HepG2 (cell line): ENCODE measurements around the gene MED25. TPM values are rescaled to one million over a fixed set of nuclear protein-coding genes. Genes with fewer than 3 reads are reported as not detected.
A peak's percentile ranks its signal among the peaks of the same experiment; 100 is the strongest.

Source experiments
- ASH2L ChIP-seq: fragments of 300-600, 200-600 bp; sonication (generic); IDR thresholded peaks from 2 replicates; pipeline ENCODE4 v1.7.0; 2017; ENCODE audit warnings: low read depth, mild to moderate bottlenecking, moderate library complexity, mixed read lengths, low read length; ENCODE audit not compliant: insufficient read length
- BRCA1 ChIP-seq: sonication (generic); formaldehyde crosslinking; IDR thresholded peaks from 2 replicates; pipeline ENCODE4 v1.4.0; 2020; ENCODE audit warnings: missing genetic modification reagents
- BRF2 ChIP-seq: sonication (generic); formaldehyde crosslinking; IDR thresholded peaks from 2 replicates; pipeline ENCODE4 v1.8.1; 2022; ENCODE audit warnings: mild to moderate bottlenecking, missing genetic modification reagents
- GMEB1 ChIP-seq: sonication (generic); formaldehyde crosslinking; IDR thresholded peaks from 2 replicates; pipeline ENCODE4 v1.5.1; 2020; ENCODE audit warnings: missing genetic modification reagents, mild to moderate bottlenecking, borderline replicate concordance
- HMGA1 ChIP-seq: sonication (generic); formaldehyde crosslinking; conservative IDR thresholded peaks from 2 replicates; pipeline ENCODE4 v1.4.0; 2020; ENCODE audit warnings: missing genetic modification reagents
- JDP2 ChIP-seq: sonication (generic); formaldehyde crosslinking; IDR thresholded peaks from 2 replicates; pipeline ENCODE4 v1.8.1; 2022; ENCODE audit warnings: missing genetic modification reagents, borderline replicate concordance
- MAFK ChIP-seq, 2 experiments: IDR thresholded peaks in 1 of 2; conservative IDR thresholded peaks in 1 of 2; 2 replicates each; pipeline ENCODE4 v1.6.1; 2011; ENCODE audit warnings: improper control_type of control experiment in 2 of 2, low read length in 2 of 2
- MEIS1 ChIP-seq: sonication (generic); formaldehyde crosslinking; IDR thresholded peaks from 2 replicates; pipeline ENCODE4 v1.9.0; 2021; ENCODE audit warnings: mild to moderate bottlenecking, missing genetic modification reagents, moderate library complexity, borderline replicate concordance
- PHB2 ChIP-seq: fragments of 450-650 bp; IDR thresholded peaks from 2 replicates; pipeline ENCODE4 v1.6.1; 2018; ENCODE audit not compliant: partially characterized antibody
- RBM22 ChIP-seq: fragments of 200-400 bp; formaldehyde crosslinking; optimal IDR thresholded peaks from 2 replicates; pipeline ENCODE3; 2017; ENCODE audit warnings: mild to moderate bottlenecking, low read length, moderate library complexity
- SKI ChIP-seq: fragments of 450-650 bp; IDR thresholded peaks from one replicate; pipeline ENCODE4 v1.6.1; 2018; ENCODE audit warnings: mild to moderate bottlenecking; ENCODE audit not compliant: partially characterized antibody
- SYNCRIP ChIP-seq: fragments of 200-400 bp; formaldehyde crosslinking; IDR thresholded peaks from 2 replicates; pipeline ENCODE4 v1.6.1; 2018; ENCODE audit warnings: mild to moderate bottlenecking, low read depth, low read length; ENCODE audit not compliant: insufficient read depth
- ZNF607 ChIP-seq: sonication (generic); formaldehyde crosslinking; IDR thresholded peaks from 2 replicates; pipeline ENCODE4 v1.5.1; 2020; ENCODE audit warnings: missing genetic modification reagents, mild to moderate bottlenecking, borderline replicate concordance
- ZNF615 ChIP-seq: sonication (generic); formaldehyde crosslinking; IDR thresholded peaks from 2 replicates; pipeline ENCODE4 v1.5.0; 2020; ENCODE audit warnings: mild to moderate bottlenecking, missing genetic modification reagents, borderline replicate concordance
- polyA plus RNA-seq, 8 experiments: library from polyadenylated mRNA; depleted of rRNA in 3 of 8; stranded (reverse) in 7 of 8; unstranded in 1 of 8; fragments of >200 nt; fragmentation: Illumina TruSeq in 4 of 8; extraction: Trizol in 4 of 8; gene quantifications; 2 replicates each; pipeline versions ENCODE4 v1.2.1 to v1.2.3, GENCODE V29; 2011 to 2016; ENCODE audit warnings: low read depth in 4 of 8, missing spikeins in 1 of 8, mixed read lengths in 1 of 8; ENCODE audit not compliant: insufficient read depth in 1 of 8
- total RNA-seq, 5 experiments: library from RNA; depleted of rRNA; stranded (reverse); fragments of >200 nt; fragmentation: Illumina TruSeq; extraction: Trizol; gene quantifications; 2 replicates each; pipeline ENCODE4 v1.2.3, GENCODE V29; 2016; ENCODE audit warnings: low read depth in 1 of 5
- TF ChIP-seq, protein P1 (sequence below): sonication (generic); formaldehyde crosslinking; IDR thresholded peaks from 2 replicates; pipeline ENCODE4 v1.4.0; 2020; ENCODE audit warnings: missing genetic modification reagents, borderline replicate concordance
- TF ChIP-seq, protein P2 (sequence below): sonication (generic); formaldehyde crosslinking; conservative IDR thresholded peaks from 2 replicates; pipeline ENCODE4 v1.5.0; 2020; ENCODE audit warnings: missing genetic modification reagents
- TF ChIP-seq, protein P3 (sequence below): sonication (generic); formaldehyde crosslinking; IDR thresholded peaks from 2 replicates; pipeline ENCODE4 v1.4.0; 2020; ENCODE audit warnings: missing genetic modification reagents, mild to moderate bottlenecking, borderline replicate concordance

MED25 gene
- total and polyA plus RNA-seq, 2 of the 13 experiments (the other 11 are each of a cell fraction or from before 2014, with no cell fraction given) = 11.1 to 15.1 TPM

- TF ChIP-seq RBM22 (no peak), ZNF615 (CRISPR knock-in tag) (no peak), GMEB1 (CRISPR knock-in tag) (peak; percentile 78), HMGA1 (no peak), MEIS1 (CRISPR knock-in tag) (no peak), MAFK (conservative IDR thresholded peaks at IDR 0.05 in 1 of 2, IDR thresholded peaks at IDR 0.05 in 1 of 2; ENCODE audit: low read length in 2 of 2) (no peak), BRF2 (no peak), BRCA1 (CRISPR knock-in tag) (no peak), SYNCRIP (no peak), JDP2 (CRISPR knock-in tag) (no peak), SKI (no peak), PHB2 (no peak), ASH2L (peak; percentile 64), ZNF607 (0 out of 2 replicates have a peak, but pooled peaks have one; percentile 31)
- TF ChIP-seq, protein P1, sequence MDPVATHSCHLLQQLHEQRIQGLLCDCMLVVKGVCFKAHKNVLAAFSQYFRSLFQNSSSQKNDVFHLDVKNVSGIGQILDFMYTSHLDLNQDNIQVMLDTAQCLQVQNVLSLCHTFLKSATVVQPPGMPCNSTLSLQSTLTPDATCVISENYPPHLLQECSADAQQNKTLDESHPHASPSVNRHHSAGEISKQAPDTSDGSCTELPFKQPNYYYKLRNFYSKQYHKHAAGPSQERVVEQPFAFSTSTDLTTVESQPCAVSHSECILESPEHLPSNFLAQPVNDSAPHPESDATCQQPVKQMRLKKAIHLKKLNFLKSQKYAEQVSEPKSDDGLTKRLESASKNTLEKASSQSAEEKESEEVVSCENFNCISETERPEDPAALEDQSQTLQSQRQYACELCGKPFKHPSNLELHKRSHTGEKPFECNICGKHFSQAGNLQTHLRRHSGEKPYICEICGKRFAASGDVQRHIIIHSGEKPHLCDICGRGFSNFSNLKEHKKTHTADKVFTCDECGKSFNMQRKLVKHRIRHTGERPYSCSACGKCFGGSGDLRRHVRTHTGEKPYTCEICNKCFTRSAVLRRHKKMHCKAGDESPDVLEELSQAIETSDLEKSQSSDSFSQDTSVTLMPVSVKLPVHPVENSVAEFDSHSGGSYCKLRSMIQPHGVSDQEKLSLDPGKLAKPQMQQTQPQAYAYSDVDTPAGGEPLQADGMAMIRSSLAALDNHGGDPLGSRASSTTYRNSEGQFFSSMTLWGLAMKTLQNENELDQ = no peak
- TF ChIP-seq, protein P2, sequence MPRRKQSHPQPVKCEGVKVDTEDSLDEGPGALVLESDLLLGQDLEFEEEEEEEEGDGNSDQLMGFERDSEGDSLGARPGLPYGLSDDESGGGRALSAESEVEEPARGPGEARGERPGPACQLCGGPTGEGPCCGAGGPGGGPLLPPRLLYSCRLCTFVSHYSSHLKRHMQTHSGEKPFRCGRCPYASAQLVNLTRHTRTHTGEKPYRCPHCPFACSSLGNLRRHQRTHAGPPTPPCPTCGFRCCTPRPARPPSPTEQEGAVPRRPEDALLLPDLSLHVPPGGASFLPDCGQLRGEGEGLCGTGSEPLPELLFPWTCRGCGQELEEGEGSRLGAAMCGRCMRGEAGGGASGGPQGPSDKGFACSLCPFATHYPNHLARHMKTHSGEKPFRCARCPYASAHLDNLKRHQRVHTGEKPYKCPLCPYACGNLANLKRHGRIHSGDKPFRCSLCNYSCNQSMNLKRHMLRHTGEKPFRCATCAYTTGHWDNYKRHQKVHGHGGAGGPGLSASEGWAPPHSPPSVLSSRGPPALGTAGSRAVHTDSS (CRISPR knock-in tag) = no peak; the same call in 1 of the 2 replicates
- TF ChIP-seq, protein P3, sequence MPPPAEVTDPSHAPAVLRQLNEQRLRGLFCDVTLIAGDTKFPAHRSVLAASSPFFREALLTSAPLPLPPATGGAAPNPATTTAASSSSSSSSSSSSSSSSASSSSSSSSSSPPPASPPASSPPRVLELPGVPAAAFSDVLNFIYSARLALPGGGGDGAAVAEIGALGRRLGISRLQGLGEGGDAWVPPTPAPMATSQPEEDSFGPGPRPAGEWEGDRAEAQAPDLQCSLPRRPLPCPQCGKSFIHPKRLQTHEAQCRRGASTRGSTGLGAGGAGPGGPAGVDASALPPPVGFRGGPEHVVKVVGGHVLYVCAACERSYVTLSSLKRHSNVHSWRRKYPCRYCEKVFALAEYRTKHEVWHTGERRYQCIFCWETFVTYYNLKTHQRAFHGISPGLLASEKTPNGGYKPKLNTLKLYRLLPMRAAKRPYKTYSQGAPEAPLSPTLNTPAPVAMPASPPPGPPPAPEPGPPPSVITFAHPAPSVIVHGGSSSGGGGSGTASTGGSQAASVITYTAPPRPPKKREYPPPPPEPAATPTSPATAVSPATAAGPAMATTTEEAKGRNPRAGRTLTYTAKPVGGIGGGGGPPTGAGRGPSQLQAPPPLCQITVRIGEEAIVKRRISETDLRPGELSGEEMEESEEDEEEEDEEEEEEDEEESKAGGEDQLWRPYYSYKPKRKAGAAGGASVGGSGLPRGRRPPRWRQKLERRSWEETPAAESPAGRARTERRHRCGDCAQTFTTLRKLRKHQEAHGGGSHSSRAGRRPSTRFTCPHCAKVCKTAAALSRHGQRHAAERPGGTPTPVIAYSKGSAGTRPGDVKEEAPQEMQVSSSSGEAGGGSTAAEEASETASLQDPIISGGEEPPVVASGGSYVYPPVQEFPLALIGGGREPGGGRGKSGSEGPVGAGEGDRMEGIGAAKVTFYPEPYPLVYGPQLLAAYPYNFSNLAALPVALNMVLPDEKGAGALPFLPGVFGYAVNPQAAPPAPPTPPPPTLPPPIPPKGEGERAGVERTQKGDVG = no peak
These were observed 32.6 kb downstream of the MED25 start, which contains the start of gene PTOV1 (continued) for GRCh38 chr19:49850487-49851342.
